GM10248 (cell line): Measurements from ENCODE around the gene DNAJC1.
"Not testable (repeated sequence)": the region's sequence is repeated elsewhere in the genome, so short reads cannot be mapped to it uniquely, and the experiment has no call there.

Experiments
- CTCF ChIA-PET: fragments of 300-600 bp; sonication (Branson Sonifier 250); formaldehyde crosslinking; extraction: SDS; loops from one replicate; lab custom pipeline; 2021; ENCODE audit warnings: antibody characterized with exemption; lab: Yijun Ruan, JAX
- POLR2A ChIA-PET: fragments of 350-650 bp; sonication (Branson Sonifier 250); formaldehyde crosslinking; extraction: SDS; loops from one replicate; lab custom pipeline; 2020; ENCODE audit warnings: antibody characterized with exemption; lab: Yijun Ruan, JAX
- DNase-seq: peaks from one replicate; pipeline ENCODE4 v3.0.0; 2012; ENCODE audit errors: extremely low spot score
- CTCF ChIP-seq: IDR thresholded peaks from 2 replicates; pipeline ENCODE4 v1.5.1; 2012; ENCODE audit warnings: mild to moderate bottlenecking, low read depth; ENCODE audit errors: extremely low read depth, missing control alignments, control extremely low read depth

The DNAJC1 gene

GRCh38 chr10:21721000-21721665, 282.4 kb downstream of the DNAJC1 start:
- POLR2A ChIA-PET, result no interaction called here
- CTCF ChIA-PET, result interaction anchor here (1.3 to 2.8 kb wide), 3 partner anchors 22 to 225 kb away, joined by 3 to 12 read pairs (median 4); no protein-coding TSS in a partner anchor
- no peak for DNase-seq
- no peak for TF ChIP-seq CTCF

GRCh38 chr10:21720090-21720489, 283.4 kb downstream of the DNAJC1 start:
- POLR2A ChIA-PET, result no interaction called here
- CTCF ChIA-PET, result interaction anchor here (0.8 to 2.8 kb wide), 8 partner anchors 8 to 224 kb away, joined by 3 to 12 read pairs (median 3); no protein-coding TSS in a partner anchor
- TF ChIP-seq CTCF, result no peak
- DNase-seq, result no peak

- DNase-seq, result no peak
- ChIA-PET POLR2A (no interaction called here), CTCF (interaction anchor here (0.8 to 2.8 kb wide), 5 partner anchors 8 to 223 kb away, joined by 3 to 12 read pairs (median 3); no protein-coding TSS in a partner anchor)
- no peak for TF ChIP-seq CTCF
Observed at GRCh38 chr10:21719502-21719901, 284.0 kb downstream of the DNAJC1 start.

- DNase-seq, POLR2A ChIA-PET, CTCF ChIA-PET: not testable (repeated sequence)
Observed at GRCh38 chr10:21717437-21718054, 286.0 kb downstream of the DNAJC1 start.

GRCh38 chr10:21715531-21716195, 287.9 kb downstream of the DNAJC1 start:
- TF ChIP-seq CTCF, result no peak
- ChIA-PET CTCF (interaction anchor here (0.7 to 1.4 kb wide), 2 partner anchors 9 to 14 kb away, joined by 3 to 6 read pairs; no protein-coding TSS in a partner anchor), POLR2A (no interaction called here)
- no peak for DNase-seq

GRCh38 chr10:21712975-21713374, 290.6 kb downstream of the DNAJC1 start:
- CTCF ChIA-PET, result interaction anchor here (0.7 kb wide), 1 partner anchor 18 kb away, joined by 3 read pairs; no protein-coding TSS in a partner anchor
- no peak for TF ChIP-seq CTCF
- POLR2A ChIA-PET, result no interaction called here
- DNase-seq, result no peak
